Left ventricle myocardium inferior (tissue), 1 donor: Measurements from ENCODE around the gene SLC28A1. TPM values are rescaled to one million over a fixed set of nuclear protein-coding genes. Genes with fewer than 3 reads are reported as not detected.
A peak's percentile ranks its signal among the peaks of the same experiment; 100 is the strongest.
"Not testable (repeated sequence)": the region's sequence is repeated elsewhere in the genome, so short reads cannot be mapped to it uniquely, and the experiment has no call there.

Experiments used
- DNase-seq: peaks from one replicate; pipeline ENCODE4 v3.0.0-alpha.2; 2020
- H3K27ac ChIP-seq: fragments of 200-600 bp; replicated peaks from 2 replicates; pipeline ENCODE4 v1.8.0; 2021
- H3K27me3 ChIP-seq: fragments of 200-600 bp; 2 replicates; pipeline ENCODE4 v1.8.0; 2021; ENCODE audit warnings: low read depth
- H3K36me3 ChIP-seq: fragments of 200-600 bp; 2 replicates; pipeline ENCODE4 v1.8.0; 2021
- H3K4me1 ChIP-seq: fragments of 200-600 bp; 2 replicates; pipeline ENCODE4 v1.8.0; 2021
- H3K4me3 ChIP-seq: fragments of 200-600 bp; 2 replicates; pipeline ENCODE4 v1.8.0; 2021; ENCODE audit warnings: mild to moderate bottlenecking, moderate library complexity
- H3K9me3 ChIP-seq: fragments of 200-600 bp; replicated peaks from 2 replicates; pipeline ENCODE4 v1.8.0; 2021
- CTCF ChIP-seq: fragments of 200-600 bp; IDR thresholded peaks from 2 replicates; pipeline ENCODE4 v1.8.0; 2021; ENCODE audit warnings: antibody characterized with exemption, mild to moderate bottlenecking, borderline replicate concordance
- intact Hi-C: fragments of 100-400 bp; cut with micrococcal nuclease; formaldehyde crosslinking; loops from one replicate; pipeline ENCODE4 v1.11.0; 2022
- total RNA-seq: library from RNA; stranded (reverse); fragmentation: NEBNext Ultra II Directional; extraction: Animal tissue kit (Norgen Biotek cat#: 25700); gene quantifications from one replicate; pipeline ENCODE4 v1.2.1, GENCODE V29; 2021
- donor health status: DM: no; HTN: yes; CAD: no; lungs with severe emphysema.

SLC28A1 gene
- total RNA-seq, 1 donor from 2014 or later = 0.91 TPM

GRCh38 chr15:84845631-84846030 lies 38.8 kb upstream of the SLC28A1 start:
- DNase-seq = peak; percentile 62
- H3K4me3 ChIP-seq, H3K9me3 ChIP-seq, H3K27me3 ChIP-seq: not testable (repeated sequence)
- Histone ChIP-seq H3K27ac (peak overlapping the region; percentile 95), H3K4me1 (peaks cover 58% of the 10 kb centered on the region), H3K36me3 (peaks cover 11% of the 10 kb centered on the region)
- intact Hi-C loops = loop anchor here (5.0 kb wide), 1 partner anchor 82 kb away; no protein-coding TSS in a partner anchor
- TF ChIP-seq CTCF = peak; percentile 84

GRCh38 chr15:84846269-84846668 lies 38.2 kb upstream of the SLC28A1 start:
- Histone ChIP-seq H3K27ac (peak overlapping the region; percentile 95), H3K4me3 (no peak overlapping the region), H3K27me3 (no peaks in the 10 kb centered on the region), H3K9me3 (peaks cover 7% of the 10 kb centered on the region), H3K4me1 (peaks cover 56% of the 10 kb centered on the region), H3K36me3 (peaks cover 11% of the 10 kb centered on the region)
- intact Hi-C loops = loop anchor here (5.0 kb wide), 1 partner anchor 81 kb away; no protein-coding TSS in a partner anchor
- no peak for TF ChIP-seq CTCF
- DNase-seq = no peak

GRCh38 chr15:84847382-84847781 lies 37.1 kb upstream of the SLC28A1 start:
- peaks cover 11% of the 10 kb centered on the region for H3K36me3 ChIP-seq
- H3K4me1 ChIP-seq = peaks cover 56% of the 10 kb centered on the region
- H3K4me3 ChIP-seq = no peak overlapping the region
- H3K27ac ChIP-seq = peak overlapping the region; percentile 19
- no peak for TF ChIP-seq CTCF
- no peaks in the 10 kb centered on the region for H3K27me3 ChIP-seq
- intact Hi-C loops = loop anchor here (5.0 kb wide), 1 partner anchor 80 kb away; no protein-coding TSS in a partner anchor
- H3K9me3 ChIP-seq = peaks cover 7% of the 10 kb centered on the region
- no peak for DNase-seq

- H3K9me3 ChIP-seq = peaks cover 3% of the 10 kb centered on the region
- no peak overlapping the region for H3K4me3 ChIP-seq
- no peaks in the 10 kb centered on the region for H3K27me3 ChIP-seq
- intact Hi-C loops = no loop called here
- peaks cover 67% of the 10 kb centered on the region for H3K4me1 ChIP-seq
- DNase-seq = no peak
- TF ChIP-seq CTCF = no peak
- H3K27ac ChIP-seq = peak overlapping the region; percentile 49
- peaks cover 27% of the 10 kb centered on the region for H3K36me3 ChIP-seq
Observed at GRCh38 chr15:84852212-84852611, 32.2 kb upstream of the SLC28A1 start.

- Histone ChIP-seq H3K27ac (peak overlapping the region; percentile 79), H3K4me1 (peaks cover 70% of the 10 kb centered on the region)
- intact Hi-C loops = no loop called here
Observed at GRCh38 chr15:84855136-84855535, 29.3 kb upstream of the SLC28A1 start.

More at GRCh38 chr15:84855136-84855535, 29.3 kb upstream of the SLC28A1 start:
- Histone ChIP-seq H3K4me3 (no peak overlapping the region), H3K36me3 (peaks cover 49% of the 10 kb centered on the region), H3K9me3 (no peaks in the 10 kb centered on the region), H3K27me3 (no peaks in the 10 kb centered on the region)
- DNase-seq = no peak
- TF ChIP-seq CTCF = no peak
